Endothelial cell (in vitro differentiated cells): ENCODE measurements around the gene BACE1. TPM values are rescaled to one million over a fixed set of nuclear protein-coding genes. Genes with fewer than 3 reads are reported as not detected.
"Not testable (repeated sequence)": the region's sequence is repeated elsewhere in the genome, so short reads cannot be mapped to it uniquely, and the experiment has no call there.

Experiments
- DNase-seq: peaks from one replicate; pipeline ENCODE4 v3.0.0; 2021; ENCODE audit warnings: low spot score
- H3K27ac Mint-ChIP-seq: one replicate; pipeline ENCODE4 v1.8.0; 2021; ENCODE audit warnings: mixed read lengths, inconsistent platforms; ENCODE audit not compliant: unreplicated experiment
- H3K27me3 Mint-ChIP-seq: one replicate; pipeline ENCODE4 v1.8.0; 2021; ENCODE audit warnings: mild to moderate bottlenecking, moderate library complexity, mixed read lengths, inconsistent platforms; ENCODE audit not compliant: unreplicated experiment
- H3K36me3 Mint-ChIP-seq: one replicate; pipeline ENCODE4 v1.8.0; 2021; ENCODE audit warnings: mild to moderate bottlenecking, low read depth, mixed read lengths, inconsistent platforms; ENCODE audit not compliant: unreplicated experiment
- H3K4me1 Mint-ChIP-seq: one replicate; pipeline ENCODE4 v1.8.0; 2021; ENCODE audit warnings: mild to moderate bottlenecking, mixed read lengths, inconsistent platforms; ENCODE audit not compliant: unreplicated experiment
- H3K4me3 Mint-ChIP-seq: one replicate; pipeline ENCODE4 v1.8.0; 2021; ENCODE audit warnings: mild to moderate bottlenecking, mixed read lengths, inconsistent platforms; ENCODE audit not compliant: unreplicated experiment
- H3K9me3 Mint-ChIP-seq: one replicate; pipeline ENCODE4 v1.8.0; 2021; ENCODE audit warnings: mixed read lengths, inconsistent platforms; ENCODE audit not compliant: unreplicated experiment
- CTCF ChIP-seq: fragments of 200-600 bp; sonication (generic); IDR thresholded peaks from one replicate; pipeline ENCODE4 v1.5.0; 2021; ENCODE audit warnings: antibody characterized with exemption; ENCODE audit not compliant: unreplicated experiment
- total RNA-seq: library from RNA; stranded (reverse); fragmentation: NEBNext Ultra II Directional; extraction: Animal tissue kit (Norgen Biotek cat#: 25700); gene quantifications from one replicate; pipeline ENCODE4 v1.2.1, GENCODE V29; 2021; ENCODE audit not compliant: unreplicated experiment

Gene BACE1
- total RNA-seq, 1 donor from 2014 or later = 28.4 TPM

GRCh38 chr11:117332843-117333242, 16.8 kb upstream of the BACE1 start:
- Mint-ChIP-seq H3K36me3 (peaks cover 9% of the 10 kb centered on the region), H3K27me3 (peaks cover 4% of the 10 kb centered on the region), H3K9me3 (no peaks in the 10 kb centered on the region), H3K27ac (no peak overlapping the region), H3K4me1 (peaks cover 13% of the 10 kb centered on the region), H3K4me3 (no peak overlapping the region)
- TF ChIP-seq CTCF = no peak
- DNase-seq = no peak

GRCh38 chr11:117328375-117329010, 12.4 kb upstream of the BACE1 start:
- Mint-ChIP-seq H3K27me3 (peaks cover 2% of the 10 kb centered on the region), H3K36me3 (no peaks in the 10 kb centered on the region), H3K9me3 (no peaks in the 10 kb centered on the region), H3K4me3 (no peak overlapping the region), H3K4me1 (no peaks in the 10 kb centered on the region), H3K27ac (no peak overlapping the region)
- TF ChIP-seq CTCF = no peak
- no peak for DNase-seq

- Mint-ChIP-seq H3K4me3 (peak within 1 kb of the TSS; percentile 85), H3K4me1 (no peaks in the 10 kb centered on the region)
- peak; percentile 86 for DNase-seq
These were observed 11.7 kb upstream of the BACE1 start, which contains the start of gene CEP164 for GRCh38 chr11:117327567-117328374. TSS of gene CEP164 (plus strand) at chr11:117327854. CDS start at chr11:117338587, 10,733 bp downstream.

GRCh38 chr11:117327255-117327566, 11.2 kb upstream of the BACE1 start:
- not testable (repeated sequence) for H3K9me3 Mint-ChIP-seq, H3K4me1 Mint-ChIP-seq, H3K36me3 Mint-ChIP-seq, H3K27ac Mint-ChIP-seq, DNase-seq, H3K27me3 Mint-ChIP-seq
- peak overlapping the region; percentile 85 for H3K4me3 Mint-ChIP-seq

More at GRCh38 chr11:117327567-117328374, 11.7 kb upstream of the BACE1 start, which contains the start of gene CEP164:
- no peaks in the 10 kb centered on the region for H3K36me3 Mint-ChIP-seq
- H3K27ac Mint-ChIP-seq = peak within 1 kb of the TSS; percentile 46
- H3K27me3 Mint-ChIP-seq = no peaks in the 10 kb centered on the region
- no peaks in the 10 kb centered on the region for H3K9me3 Mint-ChIP-seq
- no peak for TF ChIP-seq CTCF

- no peak for DNase-seq
These were observed 3.3 kb upstream of the BACE1 start for GRCh38 chr11:117319214-117319840.

More at GRCh38 chr11:117319214-117319840, 3.3 kb upstream of the BACE1 start:
- no peak for TF ChIP-seq CTCF
- Mint-ChIP-seq H3K27ac (no peak overlapping the region), H3K27me3 (peaks cover 2% of the 10 kb centered on the region), H3K36me3 (no peaks in the 10 kb centered on the region), H3K4me1 (peaks cover 11% of the 10 kb centered on the region), H3K9me3 (no peaks in the 10 kb centered on the region), H3K4me3 (no peak overlapping the region)
